ENCODE measurements around the gene SSH2.

Gene SSH2

DNA sequence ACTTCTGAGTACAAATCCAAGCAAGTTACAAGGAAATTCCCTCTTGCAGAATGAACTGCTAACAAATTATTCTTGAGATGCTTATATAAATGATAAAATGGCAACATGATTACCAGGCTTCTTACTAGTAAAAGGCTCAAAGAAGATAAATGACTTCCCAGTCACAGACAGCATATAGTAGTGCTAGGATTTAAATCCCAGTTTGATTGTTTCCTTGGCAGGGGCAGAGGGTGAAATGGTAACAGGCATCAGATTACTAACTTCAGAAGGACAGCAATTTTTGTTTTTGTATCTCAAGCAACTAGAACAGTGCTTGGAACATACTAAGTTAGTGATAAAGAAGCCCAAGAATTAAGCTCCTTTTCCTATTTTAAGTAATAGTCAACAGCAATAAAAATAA, 102.8 kb downstream of the SSH2 start:
- TF ChIP-seq CTCF (IDR thresholded peaks at IDR 0.05; ENCODE audit: control insufficient read depth, insufficient read depth, low read depth, low read length, missing control alignments) = no peak
- DNase-seq (ENCODE audit: low read depth) = no peak
- no peak overlapping the region for H3K4me3 ChIP-seq (ENCODE audit: control insufficient read depth, low read depth, low read length)

DNA sequence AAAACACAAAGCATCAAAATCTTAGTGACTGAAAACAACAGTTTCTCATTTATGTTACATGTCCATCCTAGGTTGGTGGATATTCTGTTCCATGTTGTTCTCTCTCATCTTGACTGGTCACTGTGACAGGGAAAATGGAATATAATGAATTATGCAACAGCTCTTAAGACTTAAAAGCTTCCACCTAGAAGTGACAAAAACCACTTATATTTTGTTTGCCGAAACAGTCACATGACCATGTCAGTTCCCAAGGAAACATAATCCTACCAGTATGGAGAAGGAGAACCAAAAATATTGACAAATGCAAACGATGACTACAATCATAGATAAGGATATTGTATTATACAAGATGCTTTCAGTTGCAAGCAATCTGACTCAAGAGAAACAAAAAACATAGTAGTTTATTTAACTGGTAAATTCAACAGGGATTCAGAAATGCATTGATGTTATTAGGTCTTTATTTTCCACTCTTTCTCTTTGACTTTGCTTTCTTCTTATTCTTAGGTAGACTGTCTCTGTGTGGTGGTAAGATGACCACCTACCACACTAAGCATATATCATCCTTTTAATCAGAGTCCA, 103.8 kb downstream of the SSH2 start:
- DNase-seq (ENCODE audit: low read depth) = no peak
- H3K4me3 ChIP-seq (ENCODE audit: control insufficient read depth, low read depth, low read length) = no peak overlapping the region
- no peak for TF ChIP-seq CTCF (IDR thresholded peaks at IDR 0.05; ENCODE audit: control insufficient read depth, insufficient read depth, low read depth, low read length, missing control alignments)

DNA sequence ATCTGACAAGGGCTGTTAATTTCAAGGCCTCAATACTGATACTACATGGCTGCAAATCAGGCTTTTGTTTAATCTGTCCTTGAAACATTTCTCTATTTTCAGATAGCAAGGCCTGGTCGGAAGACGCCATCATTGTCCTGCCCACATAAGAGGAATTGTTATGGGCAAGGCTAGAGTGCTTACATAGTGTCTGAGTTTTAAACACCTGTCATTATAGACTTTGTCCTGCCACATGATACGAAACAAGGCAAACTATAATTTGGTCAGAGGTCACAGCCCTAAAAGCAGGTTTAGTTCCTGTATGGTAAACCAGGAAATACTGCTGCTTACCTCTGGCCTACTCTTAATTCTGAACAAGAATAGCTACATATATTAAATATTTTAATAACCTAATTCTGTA, 104.4 kb downstream of the SSH2 start:
- DNase-seq (ENCODE audit: low read depth) = no peak
- no peak for TF ChIP-seq CTCF (IDR thresholded peaks at IDR 0.05; ENCODE audit: control insufficient read depth, insufficient read depth, low read depth, low read length, missing control alignments)
- no peak overlapping the region for H3K4me3 ChIP-seq (ENCODE audit: control insufficient read depth, low read depth, low read length)

DNA sequence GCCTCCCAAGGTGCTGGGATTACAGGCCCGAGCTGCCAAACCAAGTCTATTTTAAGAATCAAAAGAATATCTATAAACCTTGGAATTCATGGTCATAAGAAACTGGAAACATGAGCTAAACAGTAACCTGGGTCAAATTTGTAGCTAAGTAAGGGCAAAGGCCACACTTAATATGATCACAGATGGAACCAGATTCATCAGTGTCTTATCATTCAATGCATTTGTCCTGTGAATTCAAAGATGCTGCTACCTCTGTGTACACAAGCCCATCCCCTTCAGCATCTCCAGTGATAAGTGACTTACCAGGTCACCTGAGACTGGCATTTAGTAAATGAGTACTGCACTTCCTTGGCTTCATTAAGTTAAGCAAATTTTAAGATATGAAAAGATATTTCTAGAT, 108.1 kb downstream of the SSH2 start:
- no peak for TF ChIP-seq CTCF (IDR thresholded peaks at IDR 0.05; ENCODE audit: control insufficient read depth, insufficient read depth, low read depth, low read length, missing control alignments)
- DNase-seq (ENCODE audit: low read depth) = no peak
- H3K4me3 ChIP-seq (ENCODE audit: control insufficient read depth, low read depth, low read length) = no peak overlapping the region

DNA sequence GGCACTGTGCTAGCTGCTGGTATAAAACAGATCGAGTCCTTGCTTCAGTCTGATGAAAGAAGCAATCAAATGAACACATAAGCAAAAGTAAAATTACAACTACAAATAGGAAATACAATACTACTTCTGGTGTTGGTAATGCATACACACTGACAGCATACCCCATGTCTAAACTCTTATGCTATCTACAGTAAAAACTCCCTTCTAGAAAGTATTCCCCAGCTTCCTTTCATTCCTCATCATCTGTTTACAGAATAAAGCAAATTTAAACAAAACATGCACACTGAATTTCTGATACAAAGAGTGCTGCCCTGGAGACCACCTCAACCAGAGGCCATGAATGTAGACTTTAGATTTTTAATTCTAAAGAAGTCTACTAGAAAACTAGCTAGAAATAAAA, 109.6 kb downstream of the SSH2 start:
- H3K4me3 ChIP-seq (ENCODE audit: control insufficient read depth, low read depth, low read length) = no peak overlapping the region
- DNase-seq (ENCODE audit: low read depth) = no peak
- no peak for TF ChIP-seq CTCF (IDR thresholded peaks at IDR 0.05; ENCODE audit: control insufficient read depth, insufficient read depth, low read depth, low read length, missing control alignments)

DNA sequence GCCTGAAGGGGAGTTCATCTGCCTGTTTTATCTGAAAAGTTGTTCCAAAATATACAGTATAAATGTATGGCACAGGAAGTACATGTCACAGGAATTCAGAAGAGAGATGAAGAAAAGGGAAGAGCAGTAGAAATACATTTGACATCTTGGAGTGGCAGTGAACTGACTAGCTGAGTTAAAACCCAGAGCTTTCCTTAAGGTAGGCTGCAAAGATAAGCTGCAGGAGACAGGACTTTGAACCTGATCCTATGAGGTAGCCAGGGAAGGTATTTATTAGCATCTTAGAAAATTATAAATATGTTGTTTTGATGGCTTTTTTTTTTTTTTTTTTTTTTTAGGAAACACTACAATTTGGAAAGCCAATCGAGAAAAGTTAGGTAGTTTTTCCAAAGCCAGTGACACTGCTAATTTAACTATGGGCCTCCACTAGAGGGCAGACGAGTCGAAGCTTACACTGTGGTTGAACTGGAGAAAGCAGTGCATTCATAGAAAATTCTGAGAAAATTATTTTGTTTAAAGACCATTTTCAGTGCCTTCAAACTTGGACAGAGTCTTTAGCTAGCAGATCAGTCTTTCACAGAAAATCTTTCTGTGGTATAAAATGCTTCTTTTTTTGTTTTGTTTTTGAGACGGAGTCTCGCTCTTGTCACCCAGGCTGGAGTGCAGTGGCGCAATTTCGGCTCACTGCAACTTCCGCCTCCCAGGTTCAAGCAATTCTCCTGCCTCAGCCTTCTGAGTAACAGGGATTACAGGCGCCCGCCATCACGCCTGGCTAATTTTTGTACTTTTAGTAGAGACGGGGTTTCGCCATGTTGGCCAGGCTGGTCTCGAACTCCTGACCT, 122.3 kb downstream of the SSH2 start:
- TF ChIP-seq CTCF (IDR thresholded peaks at IDR 0.05; ENCODE audit: control insufficient read depth, insufficient read depth, low read depth, low read length, missing control alignments) = peak; percentile 68
- no peak overlapping the region for H3K4me3 ChIP-seq (ENCODE audit: control insufficient read depth, low read depth, low read length)

More for the DNA sequence above, 122.3 kb downstream of the SSH2 start:
- peak; percentile 21 for DNase-seq (ENCODE audit: low read depth)
